22Rv1 (cell line): ENCODE measurements around the gene PANK4.

Experiments used
- H3K27ac ChIP-seq: fragments of 450-650 bp; 2 replicates; pipeline ENCODE4 v1.5.1; 2017
- ZFX ChIP-seq: fragments of 450-650 bp; IDR thresholded peaks from 2 replicates; pipeline ENCODE4 v1.6.1; 2017; ENCODE audit warnings: antibody characterized with exemption, borderline replicate concordance
- TF ChIP-seq, protein P1 (sequence below): fragments of 450-650 bp; IDR thresholded peaks from 2 replicates; pipeline ENCODE4 v1.5.1; 2017; ENCODE audit warnings: mild to moderate bottlenecking

The PANK4 gene

DNA sequence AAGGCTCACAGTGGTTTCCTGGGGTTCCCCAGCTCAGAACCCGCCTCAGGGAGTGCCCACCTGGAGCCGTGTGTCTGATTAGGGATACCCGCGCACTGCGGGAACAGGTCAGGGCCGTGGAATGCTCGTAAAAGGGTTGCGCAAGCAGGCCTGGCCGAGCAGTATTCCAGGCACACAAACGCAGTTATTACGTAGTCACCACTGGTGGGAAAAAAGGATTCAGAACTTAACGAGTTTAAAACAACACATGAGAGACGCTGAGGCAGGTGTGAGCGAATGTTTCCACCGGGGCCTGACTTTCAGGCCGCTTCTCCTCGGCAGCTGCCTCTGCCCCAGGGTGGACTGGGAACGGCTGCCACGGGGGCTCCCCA lies 32.1 kb downstream of the PANK4 start:
- TF ChIP-seq ZFX: no peak
- TF ChIP-seq, protein P1, sequence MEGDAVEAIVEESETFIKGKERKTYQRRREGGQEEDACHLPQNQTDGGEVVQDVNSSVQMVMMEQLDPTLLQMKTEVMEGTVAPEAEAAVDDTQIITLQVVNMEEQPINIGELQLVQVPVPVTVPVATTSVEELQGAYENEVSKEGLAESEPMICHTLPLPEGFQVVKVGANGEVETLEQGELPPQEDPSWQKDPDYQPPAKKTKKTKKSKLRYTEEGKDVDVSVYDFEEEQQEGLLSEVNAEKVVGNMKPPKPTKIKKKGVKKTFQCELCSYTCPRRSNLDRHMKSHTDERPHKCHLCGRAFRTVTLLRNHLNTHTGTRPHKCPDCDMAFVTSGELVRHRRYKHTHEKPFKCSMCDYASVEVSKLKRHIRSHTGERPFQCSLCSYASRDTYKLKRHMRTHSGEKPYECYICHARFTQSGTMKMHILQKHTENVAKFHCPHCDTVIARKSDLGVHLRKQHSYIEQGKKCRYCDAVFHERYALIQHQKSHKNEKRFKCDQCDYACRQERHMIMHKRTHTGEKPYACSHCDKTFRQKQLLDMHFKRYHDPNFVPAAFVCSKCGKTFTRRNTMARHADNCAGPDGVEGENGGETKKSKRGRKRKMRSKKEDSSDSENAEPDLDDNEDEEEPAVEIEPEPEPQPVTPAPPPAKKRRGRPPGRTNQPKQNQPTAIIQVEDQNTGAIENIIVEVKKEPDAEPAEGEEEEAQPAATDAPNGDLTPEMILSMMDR: no peak

DNA sequence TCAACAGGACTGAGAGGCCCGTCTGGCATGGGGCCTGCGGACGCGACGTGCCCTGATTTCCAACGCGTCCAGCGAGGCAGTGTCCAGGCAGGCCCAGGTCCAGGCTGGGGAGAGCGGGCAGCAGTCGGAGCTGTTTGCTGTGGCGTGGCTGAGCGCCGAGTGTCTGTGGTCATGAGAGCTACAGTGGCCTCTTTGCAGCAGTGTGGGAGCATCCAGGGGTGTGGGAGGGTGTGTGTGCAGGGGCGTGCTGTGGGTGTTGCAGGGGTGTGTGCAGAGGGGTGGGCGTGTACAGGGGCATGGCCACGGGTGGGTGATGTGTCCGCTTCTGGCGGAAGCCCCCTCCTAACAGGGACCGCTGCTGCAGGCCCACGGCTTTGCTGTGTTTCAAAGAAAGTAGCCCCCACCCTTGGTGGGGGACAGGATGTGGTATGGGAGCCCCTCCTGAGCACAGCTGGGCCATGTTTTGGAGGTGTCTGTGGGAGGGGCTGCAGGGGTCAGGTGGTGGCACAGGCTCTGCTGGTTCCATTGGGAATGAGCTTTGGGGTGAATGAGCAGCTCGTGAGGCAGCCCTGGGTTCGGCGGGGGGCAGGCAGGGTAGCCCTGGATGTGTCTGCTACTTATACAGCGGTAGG lies 32.6 kb downstream of the PANK4 start:
- no peak overlapping the region for H3K27ac ChIP-seq
- TF ChIP-seq ZFX: no peak
- TF ChIP-seq, protein P1: no peak

More for the DNA sequence above, 32.1 kb downstream of the PANK4 start:
- no peak overlapping the region for H3K27ac ChIP-seq

DNA sequence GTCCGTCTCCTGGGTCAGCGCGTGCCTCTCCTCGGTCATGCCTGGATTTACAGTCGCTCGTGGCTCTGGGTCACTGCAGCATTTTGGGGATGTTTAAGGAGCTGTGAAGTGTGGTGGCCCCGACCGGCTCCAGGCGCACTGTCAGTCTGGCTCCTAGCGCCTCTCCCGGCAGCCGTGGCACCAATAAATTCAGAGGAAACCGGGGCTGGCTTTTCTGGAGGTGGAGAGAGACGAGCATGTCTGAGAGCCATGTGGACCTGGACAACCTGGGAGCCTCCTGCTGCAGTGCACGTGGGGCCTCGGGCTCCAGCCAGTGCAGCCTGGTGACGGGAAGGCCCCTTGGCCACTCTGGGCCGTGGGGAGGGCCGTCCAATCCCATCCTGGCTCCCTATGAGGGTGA lies 33.2 kb downstream of the PANK4 start:
- TF ChIP-seq ZFX: no peak
- TF ChIP-seq, protein P1: no peak
- no peak overlapping the region for H3K27ac ChIP-seq

DNA sequence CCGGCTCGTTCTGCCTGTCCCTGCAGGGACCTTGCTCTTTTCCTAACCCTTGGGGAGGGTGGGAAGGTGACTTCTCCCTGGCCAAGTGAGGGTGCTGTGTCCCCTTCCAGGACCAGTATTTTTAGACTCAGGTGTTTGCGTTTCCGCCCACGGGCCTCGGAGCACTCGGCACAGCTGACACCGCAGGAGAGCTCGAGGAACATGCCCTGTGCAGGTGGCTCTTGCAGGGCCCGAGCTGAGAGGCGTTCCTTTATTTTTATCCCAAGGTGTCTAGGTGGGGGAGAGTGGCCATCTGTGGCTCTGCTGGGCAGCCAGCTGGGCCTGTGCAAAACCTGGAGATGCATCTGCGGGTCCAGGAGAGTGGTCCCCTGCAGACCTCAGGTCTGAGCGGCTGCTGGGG lies 34.3 kb downstream of the PANK4 start:
- TF ChIP-seq, protein P1: no peak
- no peak for TF ChIP-seq ZFX
- no peak overlapping the region for H3K27ac ChIP-seq

DNA sequence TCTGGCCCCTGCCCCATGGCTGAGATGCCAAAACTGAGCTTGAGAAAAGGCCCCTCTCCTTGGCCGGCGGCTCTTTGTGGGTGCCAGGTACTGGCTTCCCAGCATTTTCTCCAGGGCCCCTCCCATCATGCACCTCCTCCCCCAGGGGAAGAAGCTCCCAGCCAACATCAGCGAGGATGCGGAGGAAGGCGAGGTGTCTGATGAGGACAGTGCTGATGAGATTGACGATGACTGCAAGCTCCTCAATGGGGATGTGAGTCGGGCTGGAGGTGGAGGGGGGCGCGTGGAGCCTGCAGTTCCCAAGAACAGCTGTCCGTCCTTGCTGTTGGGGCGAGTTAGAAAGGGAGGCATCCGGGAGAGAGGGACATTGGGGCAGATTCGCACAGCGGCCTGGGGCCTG lies 36.8 kb downstream of the PANK4 start:
- H3K27ac ChIP-seq: no peak overlapping the region
- TF ChIP-seq, protein P1: no peak
- TF ChIP-seq ZFX: no peak

DNA sequence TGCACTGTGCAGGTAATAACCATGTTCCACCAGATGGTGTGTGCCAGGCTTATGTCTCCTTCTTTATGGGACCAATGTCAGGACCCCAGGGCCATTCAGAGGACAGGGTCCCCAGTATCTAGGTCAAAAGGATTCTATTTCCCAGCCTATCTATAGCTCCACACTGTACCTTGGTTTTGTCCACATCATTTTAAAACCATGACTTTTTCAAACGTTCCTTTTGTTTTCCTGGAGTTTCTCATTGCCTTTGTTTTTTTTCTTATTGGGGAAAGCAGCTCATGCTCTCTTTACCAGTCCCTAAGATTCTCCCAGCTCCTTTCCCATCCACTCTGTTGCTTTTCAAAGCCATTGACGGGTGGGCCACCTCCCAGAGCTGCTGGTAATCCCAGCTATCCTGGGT lies 37.7 kb downstream of the PANK4 start:
- H3K27ac ChIP-seq: no peak overlapping the region
- no peak for TF ChIP-seq ZFX
- TF ChIP-seq, protein P1: no peak

DNA sequence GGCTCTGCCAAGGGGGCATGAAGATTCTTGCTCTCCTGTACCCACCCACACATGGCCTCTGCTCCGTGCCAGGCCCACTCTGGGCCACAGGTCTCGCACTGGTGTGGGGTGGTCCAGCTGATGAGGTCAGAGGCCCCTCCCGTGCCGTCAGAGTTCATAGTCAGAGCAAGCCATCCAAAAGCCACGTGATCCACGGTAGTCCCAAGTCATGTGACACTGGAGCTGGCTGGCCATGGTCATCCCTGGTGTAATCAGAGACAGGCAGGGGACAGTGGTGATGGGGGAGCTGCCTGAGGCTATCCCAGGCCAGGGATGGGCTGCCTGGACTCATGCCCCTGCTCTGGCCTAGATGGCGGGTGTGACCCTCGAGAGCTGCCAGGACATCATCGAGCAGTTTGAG lies 39.8 kb downstream of the PANK4 start:
- no peak overlapping the region for H3K27ac ChIP-seq
- TF ChIP-seq, protein P1: no peak
- TF ChIP-seq ZFX: no peak
